C4-2B (cell line): ENCODE measurements around the gene ADPGK.

Experiments used
- ZFX ChIP-seq: fragments of 450-650 bp; IDR thresholded peaks from 2 replicates; pipeline ENCODE4 v1.6.1; 2017
- TF ChIP-seq, protein P1 (sequence below): fragments of 450-650 bp; conservative IDR thresholded peaks from 2 replicates; pipeline ENCODE4 v1.5.1; 2017; ENCODE audit warnings: mild to moderate bottlenecking

DNA sequence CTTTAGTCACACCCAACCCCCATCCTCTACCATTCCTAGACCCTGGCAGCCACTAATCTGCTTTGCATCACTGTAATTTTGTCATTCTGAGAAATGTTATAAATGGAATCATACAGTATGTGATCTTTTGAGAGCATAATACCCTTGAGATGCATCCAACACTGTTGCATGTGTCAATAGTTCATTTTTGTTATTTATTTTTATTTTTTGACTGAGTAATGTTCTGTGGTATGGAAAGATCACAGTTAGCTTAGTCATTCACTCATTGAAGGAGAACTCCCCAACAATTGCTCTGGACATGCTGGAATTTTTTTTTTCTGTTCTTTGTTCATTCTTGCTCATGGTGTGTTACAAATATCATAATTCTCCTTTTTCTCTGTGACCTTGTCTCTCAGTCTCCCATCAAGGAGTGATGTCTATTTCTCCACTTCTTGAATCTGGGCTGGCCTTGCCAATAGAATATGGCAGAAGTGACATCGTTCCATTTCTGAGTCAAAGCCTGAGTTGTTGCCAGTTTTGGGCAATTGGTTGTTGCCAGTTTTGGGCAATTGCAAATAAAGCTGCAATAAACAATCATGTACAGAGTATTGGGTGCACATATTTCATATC lies 6.8 kb upstream of the ADPGK start:
- TF ChIP-seq, protein P1, sequence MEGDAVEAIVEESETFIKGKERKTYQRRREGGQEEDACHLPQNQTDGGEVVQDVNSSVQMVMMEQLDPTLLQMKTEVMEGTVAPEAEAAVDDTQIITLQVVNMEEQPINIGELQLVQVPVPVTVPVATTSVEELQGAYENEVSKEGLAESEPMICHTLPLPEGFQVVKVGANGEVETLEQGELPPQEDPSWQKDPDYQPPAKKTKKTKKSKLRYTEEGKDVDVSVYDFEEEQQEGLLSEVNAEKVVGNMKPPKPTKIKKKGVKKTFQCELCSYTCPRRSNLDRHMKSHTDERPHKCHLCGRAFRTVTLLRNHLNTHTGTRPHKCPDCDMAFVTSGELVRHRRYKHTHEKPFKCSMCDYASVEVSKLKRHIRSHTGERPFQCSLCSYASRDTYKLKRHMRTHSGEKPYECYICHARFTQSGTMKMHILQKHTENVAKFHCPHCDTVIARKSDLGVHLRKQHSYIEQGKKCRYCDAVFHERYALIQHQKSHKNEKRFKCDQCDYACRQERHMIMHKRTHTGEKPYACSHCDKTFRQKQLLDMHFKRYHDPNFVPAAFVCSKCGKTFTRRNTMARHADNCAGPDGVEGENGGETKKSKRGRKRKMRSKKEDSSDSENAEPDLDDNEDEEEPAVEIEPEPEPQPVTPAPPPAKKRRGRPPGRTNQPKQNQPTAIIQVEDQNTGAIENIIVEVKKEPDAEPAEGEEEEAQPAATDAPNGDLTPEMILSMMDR: no peak
- TF ChIP-seq ZFX: no peak
